H1 (cell line): Measurements from ENCODE around the gene PRAMEF8.
"Not testable (repeated sequence)": the region's sequence is repeated elsewhere in the genome, so short reads cannot be mapped to it uniquely, and the experiment has no call there.

Experiments
- CREB1 ChIP-seq: IDR thresholded peaks from 2 replicates; pipeline ENCODE4 v1.6.1; 2012; ENCODE audit warnings: inconsistent platforms
- EZH2 ChIP-seq: fragments of 200-600 bp; sonication (generic); IDR thresholded peaks from 2 replicates; pipeline ENCODE4 v1.7.1; 2012; ENCODE audit warnings: low read depth, mild to moderate bottlenecking, moderate library complexity, low read length, inconsistent platforms; ENCODE audit not compliant: severe bottlenecking
- HDAC6 ChIP-seq: IDR thresholded peaks from one replicate; pipeline ENCODE4 v1.7.1; 2012; ENCODE audit warnings: low read depth, mild to moderate bottlenecking, inconsistent platforms, low read length, moderate library complexity
- JUN ChIP-seq: IDR thresholded peaks from 2 replicates; pipeline ENCODE4 v1.6.1; 2011; ENCODE audit warnings: low read depth, mild to moderate bottlenecking, improper control_type of control experiment, low read length
- NRF1 ChIP-seq: IDR thresholded peaks from 2 replicates; pipeline ENCODE4 v1.6.1; 2011; ENCODE audit warnings: mild to moderate bottlenecking, low read depth, low read length, improper control_type of control experiment
- POLR2A ChIP-seq, 2 experiments: IDR thresholded peaks; 1 replicate in 1 of 2; 2 replicates in 1 of 2; pipeline ENCODE4 v1.6.1; 2011; ENCODE audit warnings: low read depth in 2 of 2, low read length in 2 of 2, mild to moderate bottlenecking in 2 of 2; ENCODE audit errors: control extremely low read depth in 1 of 2
- RAD21 ChIP-seq, 2 experiments: IDR thresholded peaks in 1 of 2; conservative IDR thresholded peaks in 1 of 2; 2 replicates each; pipeline ENCODE4 v1.6.1; 2011; ENCODE audit warnings: low read depth in 2 of 2, low read length in 2 of 2, improper control_type of control experiment in 1 of 2, inconsistent platforms in 1 of 2, mild to moderate bottlenecking in 1 of 2, moderate library complexity in 1 of 2
- SAP30 ChIP-seq: fragments of 300-600 bp; sonication (generic); IDR thresholded peaks from 2 replicates; pipeline ENCODE4 v1.7.1; 2012; ENCODE audit warnings: low read length, moderate library complexity, mild to moderate bottlenecking, inconsistent platforms; ENCODE audit not compliant: insufficient read depth, insufficient replicate concordance
- SIRT6 ChIP-seq: IDR thresholded peaks from one replicate; pipeline ENCODE4 v1.7.1; 2012; ENCODE audit warnings: low read length, inconsistent platforms
- SIX5 ChIP-seq: IDR thresholded peaks from 2 replicates; pipeline ENCODE4 v1.6.1; 2011; ENCODE audit warnings: mild to moderate bottlenecking, low read depth, low read length
- TAF1 ChIP-seq: IDR thresholded peaks from 2 replicates; pipeline ENCODE4 v1.6.1; 2011; ENCODE audit warnings: mild to moderate bottlenecking, low read depth, low read length
- YY1 ChIP-seq: IDR thresholded peaks from 2 replicates; pipeline ENCODE4 v1.6.1; 2011; ENCODE audit warnings: low read depth, mild to moderate bottlenecking, low read length
- TF ChIP-seq, protein P1 (sequence below), 3 experiments: IDR thresholded peaks; 1 replicate in 2 of 3; 2 replicates in 1 of 3; pipeline versions ENCODE4 v1.5.1 to v1.6.1; 2011; ENCODE audit warnings: low read length in 3 of 3, mild to moderate bottlenecking in 3 of 3, inconsistent platforms in 2 of 3, low read depth in 1 of 3, moderate library complexity in 1 of 3; ENCODE audit not compliant: insufficient read depth in 1 of 3; ENCODE audit errors: control extremely low read depth in 1 of 3
- TF ChIP-seq, protein P2 (sequence below): IDR thresholded peaks from 2 replicates; pipeline ENCODE4 v1.6.1; 2011; ENCODE audit warnings: low read length, improper control_type of control experiment

DNA sequence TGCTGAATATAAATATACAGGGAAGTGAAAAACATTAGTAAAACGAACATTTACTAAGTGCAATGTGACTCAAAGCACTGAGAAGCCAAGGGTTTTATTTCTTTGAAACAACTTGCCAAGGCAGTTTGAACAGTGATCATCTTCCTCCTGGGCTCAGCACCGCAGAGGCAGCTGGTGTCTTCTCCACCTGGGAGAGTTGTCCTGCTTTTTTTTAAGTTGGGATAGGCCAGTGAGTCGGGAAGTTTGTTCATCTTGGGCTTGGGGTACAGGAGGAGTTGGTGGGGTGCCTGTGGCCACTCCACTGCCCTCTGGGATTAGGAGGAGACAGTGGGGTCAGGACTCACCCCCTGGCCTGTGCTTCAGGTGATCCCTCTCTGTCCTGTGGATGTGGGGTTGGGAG is 4.1 kb upstream of the PRAMEF8 start:
- TF ChIP-seq, protein P1, sequence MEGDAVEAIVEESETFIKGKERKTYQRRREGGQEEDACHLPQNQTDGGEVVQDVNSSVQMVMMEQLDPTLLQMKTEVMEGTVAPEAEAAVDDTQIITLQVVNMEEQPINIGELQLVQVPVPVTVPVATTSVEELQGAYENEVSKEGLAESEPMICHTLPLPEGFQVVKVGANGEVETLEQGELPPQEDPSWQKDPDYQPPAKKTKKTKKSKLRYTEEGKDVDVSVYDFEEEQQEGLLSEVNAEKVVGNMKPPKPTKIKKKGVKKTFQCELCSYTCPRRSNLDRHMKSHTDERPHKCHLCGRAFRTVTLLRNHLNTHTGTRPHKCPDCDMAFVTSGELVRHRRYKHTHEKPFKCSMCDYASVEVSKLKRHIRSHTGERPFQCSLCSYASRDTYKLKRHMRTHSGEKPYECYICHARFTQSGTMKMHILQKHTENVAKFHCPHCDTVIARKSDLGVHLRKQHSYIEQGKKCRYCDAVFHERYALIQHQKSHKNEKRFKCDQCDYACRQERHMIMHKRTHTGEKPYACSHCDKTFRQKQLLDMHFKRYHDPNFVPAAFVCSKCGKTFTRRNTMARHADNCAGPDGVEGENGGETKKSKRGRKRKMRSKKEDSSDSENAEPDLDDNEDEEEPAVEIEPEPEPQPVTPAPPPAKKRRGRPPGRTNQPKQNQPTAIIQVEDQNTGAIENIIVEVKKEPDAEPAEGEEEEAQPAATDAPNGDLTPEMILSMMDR (IDR thresholded peaks at IDR 0.05; ENCODE audit: control extremely low read depth in 1 of 3, insufficient read depth in 1 of 3, low read depth in 1 of 3, low read length in 3 of 3), result not testable (repeated sequence)
- not testable (repeated sequence) for TF ChIP-seq CREB1; POLR2A (IDR thresholded peaks at IDR 0.05; ENCODE audit: control extremely low read depth in 1 of 2, low read depth in 2 of 2, low read length in 2 of 2); TAF1; SIX5; NRF1; RAD21 (IDR thresholded peaks at IDR 0.05 in 1 of 2, conservative IDR thresholded peaks at IDR 0.05 in 1 of 2; ENCODE audit: low read depth in 2 of 2, low read length in 2 of 2); EZH2; YY1; SIRT6; HDAC6; SAP30; JUN
- TF ChIP-seq, protein P2, sequence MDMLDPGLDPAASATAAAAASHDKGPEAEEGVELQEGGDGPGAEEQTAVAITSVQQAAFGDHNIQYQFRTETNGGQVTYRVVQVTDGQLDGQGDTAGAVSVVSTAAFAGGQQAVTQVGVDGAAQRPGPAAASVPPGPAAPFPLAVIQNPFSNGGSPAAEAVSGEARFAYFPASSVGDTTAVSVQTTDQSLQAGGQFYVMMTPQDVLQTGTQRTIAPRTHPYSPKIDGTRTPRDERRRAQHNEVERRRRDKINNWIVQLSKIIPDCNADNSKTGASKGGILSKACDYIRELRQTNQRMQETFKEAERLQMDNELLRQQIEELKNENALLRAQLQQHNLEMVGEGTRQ, result not testable (repeated sequence)
